Measurements from ENCODE around the gene NBPF6.

GRCh38 chr1:108482708-108483107, 32.6 kb downstream of the NBPF6 start:
- TF ChIP-seq, protein P1, sequence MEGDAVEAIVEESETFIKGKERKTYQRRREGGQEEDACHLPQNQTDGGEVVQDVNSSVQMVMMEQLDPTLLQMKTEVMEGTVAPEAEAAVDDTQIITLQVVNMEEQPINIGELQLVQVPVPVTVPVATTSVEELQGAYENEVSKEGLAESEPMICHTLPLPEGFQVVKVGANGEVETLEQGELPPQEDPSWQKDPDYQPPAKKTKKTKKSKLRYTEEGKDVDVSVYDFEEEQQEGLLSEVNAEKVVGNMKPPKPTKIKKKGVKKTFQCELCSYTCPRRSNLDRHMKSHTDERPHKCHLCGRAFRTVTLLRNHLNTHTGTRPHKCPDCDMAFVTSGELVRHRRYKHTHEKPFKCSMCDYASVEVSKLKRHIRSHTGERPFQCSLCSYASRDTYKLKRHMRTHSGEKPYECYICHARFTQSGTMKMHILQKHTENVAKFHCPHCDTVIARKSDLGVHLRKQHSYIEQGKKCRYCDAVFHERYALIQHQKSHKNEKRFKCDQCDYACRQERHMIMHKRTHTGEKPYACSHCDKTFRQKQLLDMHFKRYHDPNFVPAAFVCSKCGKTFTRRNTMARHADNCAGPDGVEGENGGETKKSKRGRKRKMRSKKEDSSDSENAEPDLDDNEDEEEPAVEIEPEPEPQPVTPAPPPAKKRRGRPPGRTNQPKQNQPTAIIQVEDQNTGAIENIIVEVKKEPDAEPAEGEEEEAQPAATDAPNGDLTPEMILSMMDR (conservative IDR thresholded peaks at IDR 0.05; ENCODE audit: low read depth in 2 of 2), result no peak
- TF ChIP-seq, protein P2, sequence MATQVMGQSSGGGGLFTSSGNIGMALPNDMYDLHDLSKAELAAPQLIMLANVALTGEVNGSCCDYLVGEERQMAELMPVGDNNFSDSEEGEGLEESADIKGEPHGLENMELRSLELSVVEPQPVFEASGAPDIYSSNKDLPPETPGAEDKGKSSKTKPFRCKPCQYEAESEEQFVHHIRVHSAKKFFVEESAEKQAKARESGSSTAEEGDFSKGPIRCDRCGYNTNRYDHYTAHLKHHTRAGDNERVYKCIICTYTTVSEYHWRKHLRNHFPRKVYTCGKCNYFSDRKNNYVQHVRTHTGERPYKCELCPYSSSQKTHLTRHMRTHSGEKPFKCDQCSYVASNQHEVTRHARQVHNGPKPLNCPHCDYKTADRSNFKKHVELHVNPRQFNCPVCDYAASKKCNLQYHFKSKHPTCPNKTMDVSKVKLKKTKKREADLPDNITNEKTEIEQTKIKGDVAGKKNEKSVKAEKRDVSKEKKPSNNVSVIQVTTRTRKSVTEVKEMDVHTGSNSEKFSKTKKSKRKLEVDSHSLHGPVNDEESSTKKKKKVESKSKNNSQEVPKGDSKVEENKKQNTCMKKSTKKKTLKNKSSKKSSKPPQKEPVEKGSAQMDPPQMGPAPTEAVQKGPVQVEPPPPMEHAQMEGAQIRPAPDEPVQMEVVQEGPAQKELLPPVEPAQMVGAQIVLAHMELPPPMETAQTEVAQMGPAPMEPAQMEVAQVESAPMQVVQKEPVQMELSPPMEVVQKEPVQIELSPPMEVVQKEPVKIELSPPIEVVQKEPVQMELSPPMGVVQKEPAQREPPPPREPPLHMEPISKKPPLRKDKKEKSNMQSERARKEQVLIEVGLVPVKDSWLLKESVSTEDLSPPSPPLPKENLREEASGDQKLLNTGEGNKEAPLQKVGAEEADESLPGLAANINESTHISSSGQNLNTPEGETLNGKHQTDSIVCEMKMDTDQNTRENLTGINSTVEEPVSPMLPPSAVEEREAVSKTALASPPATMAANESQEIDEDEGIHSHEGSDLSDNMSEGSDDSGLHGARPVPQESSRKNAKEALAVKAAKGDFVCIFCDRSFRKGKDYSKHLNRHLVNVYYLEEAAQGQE (IDR thresholded peaks at IDR 0.05; ENCODE audit: unreplicated experiment), result no peak
- TF ChIP-seq JUNB (IDR thresholded peaks at IDR 0.05; ENCODE audit: unreplicated experiment) (no peak), EZH2phosphoT487 (IDR thresholded peaks at IDR 0.05; ENCODE audit: unreplicated experiment) (no peak), POLR2AphosphoS5 (IDR thresholded peaks at IDR 0.05; ENCODE audit: low read depth) (no peak), ZNF462 (CRISPR knock-in tag; IDR thresholded peaks at IDR 0.05) (no peak), EZH2 (IDR thresholded peaks at IDR 0.05; ENCODE audit: low read depth, unreplicated experiment) (no peak), STAT1 (IDR thresholded peaks at IDR 0.05; ENCODE audit: unreplicated experiment) (no peak)

Data from GM23338 (cell line).